ENCODE data around the gene APBB2.
"Not testable (repeated sequence)": the region's sequence is repeated elsewhere in the genome, so short reads cannot be mapped to it uniquely, and the experiment has no call there.

APBB2 gene

GRCh38 chr4:41155194-41155830 is 59.0 kb downstream of the APBB2 start:
- DNase-seq = no peak

- DNase-seq = no peak
These were observed 59.5 kb downstream of the APBB2 start for GRCh38 chr4:41154814-41155177.

- no peak for DNase-seq
These were observed 60.1 kb downstream of the APBB2 start for GRCh38 chr4:41154010-41154813.

GRCh38 chr4:41150401-41150800 is 63.9 kb downstream of the APBB2 start:
- no peak for DNase-seq

GRCh38 chr4:41149568-41149967 is 64.8 kb downstream of the APBB2 start:
- DNase-seq = not testable (repeated sequence)

- no peak for DNase-seq
These were observed 65.4 kb downstream of the APBB2 start for GRCh38 chr4:41148931-41149330.

GRCh38 chr4:41148292-41148691 is 66.0 kb downstream of the APBB2 start:
- DNase-seq = no peak

- DNase-seq = not testable (repeated sequence)
These were observed 66.8 kb downstream of the APBB2 start for GRCh38 chr4:41147570-41147969.

GRCh38 chr4:41146716-41147506 is 67.4 kb downstream of the APBB2 start:
- DNase-seq = peak; percentile 74

- peak; percentile 13 for DNase-seq
These were observed 68.1 kb downstream of the APBB2 start for GRCh38 chr4:41146196-41146595.

- DNase-seq = peak; percentile 30
These were observed 68.7 kb downstream of the APBB2 start for GRCh38 chr4:41145571-41146078.

- no peak for DNase-seq
These were observed 69.5 kb downstream of the APBB2 start for GRCh38 chr4:41144812-41145211.

GRCh38 chr4:41144040-41144379 is 70.3 kb downstream of the APBB2 start:
- no peak for DNase-seq

- no peak for DNase-seq
These were observed 70.9 kb downstream of the APBB2 start for GRCh38 chr4:41143311-41144039.

GRCh38 chr4:41142376-41143310 is 71.7 kb downstream of the APBB2 start:
- no peak for DNase-seq

- DNase-seq = no peak
These were observed 72.4 kb downstream of the APBB2 start for GRCh38 chr4:41141900-41142299.

- DNase-seq = peak; percentile 13
These were observed 73.9 kb downstream of the APBB2 start for GRCh38 chr4:41140410-41140809.

GRCh38 chr4:41137879-41138278 is 76.5 kb downstream of the APBB2 start:
- no peak for DNase-seq

- no peak for DNase-seq
These were observed 77.9 kb downstream of the APBB2 start for GRCh38 chr4:41136456-41136855.

GRCh38 chr4:41135801-41136200 is 78.5 kb downstream of the APBB2 start:
- DNase-seq = no peak

- DNase-seq = no peak
These were observed 79.8 kb downstream of the APBB2 start for GRCh38 chr4:41134581-41134980.
